ENCODE data around the gene CLEC3B. TPM values are rescaled to one million over a fixed set of nuclear protein-coding genes. Genes with fewer than 3 reads are reported as not detected.

Gene CLEC3B
- total RNA-seq, 2 donors from 2014 or later: 138 to 180 TPM

- Histone ChIP-seq H3K27me3 (no peaks in the 10 kb centered on the region), H3K4me3 (peak overlapping the region; percentile 13 to 41), H3K27ac (peak overlapping the region; percentile 31 to 39), H3K9me3 (no peaks in the 10 kb centered on the region), H3K4me1 (peaks cover 0 to 45% of the 10 kb centered on the region in 2 donors), H3K36me3 (peaks cover 12% of the 10 kb centered on the region)
- TF ChIP-seq CTCF (IDR thresholded peaks at IDR 0.05): peak in 1 of 2 donors; percentile 15
- DNase-seq (ENCODE audit: low spot score): no peak
Measured at GRCh38 chr3:45035441-45036301, 9.6 kb downstream of the CLEC3B start.

- Histone ChIP-seq H3K27me3 (no peaks in the 10 kb centered on the region), H3K4me3 (no peak overlapping the region), H3K36me3 (no peaks in the 10 kb centered on the region), H3K27ac (no peak overlapping the region), H3K9me3 (no peaks in the 10 kb centered on the region), H3K4me1 (peaks cover 0 to 44% of the 10 kb centered on the region in 2 donors)
- DNase-seq (ENCODE audit: low spot score): peak; percentile 97
- TF ChIP-seq CTCF (IDR thresholded peaks at IDR 0.05): peak; percentile 93 to 94
Measured at GRCh38 chr3:45037720-45038455, 11.8 kb downstream of the CLEC3B start.

- no peak overlapping the region for H3K4me3 ChIP-seq
- no peaks in the 10 kb centered on the region for H3K27me3 ChIP-seq
- peaks cover 0 to 6% of the 10 kb centered on the region in 2 donors for H3K4me1 ChIP-seq
- no peak overlapping the region for H3K27ac ChIP-seq
- no peak for DNase-seq (ENCODE audit: low spot score)
- no peaks in the 10 kb centered on the region for H3K9me3 ChIP-seq
- H3K36me3 ChIP-seq: no peaks in the 10 kb centered on the region
- TF ChIP-seq CTCF (IDR thresholded peaks at IDR 0.05): no peak
Measured at GRCh38 chr3:45041666-45042065, 15.6 kb downstream of the CLEC3B start.

- no peaks in the 10 kb centered on the region for H3K36me3 ChIP-seq
- H3K9me3 ChIP-seq: no peaks in the 10 kb centered on the region
- no peak for DNase-seq (ENCODE audit: low spot score)
- H3K27ac ChIP-seq: no peak overlapping the region
- H3K27me3 ChIP-seq: no peaks in the 10 kb centered on the region
- peaks cover 0 to 1% of the 10 kb centered on the region in 2 donors for H3K4me1 ChIP-seq
- no peak for TF ChIP-seq CTCF (IDR thresholded peaks at IDR 0.05)
- H3K4me3 ChIP-seq: no peak overlapping the region
Measured at GRCh38 chr3:45042162-45042561, 16.1 kb downstream of the CLEC3B start.

- H3K27ac ChIP-seq: no peak overlapping the region
Measured at GRCh38 chr3:45043728-45044299, 17.7 kb downstream of the CLEC3B start.

More at GRCh38 chr3:45043728-45044299, 17.7 kb downstream of the CLEC3B start:
- no peaks in the 10 kb centered on the region for H3K27me3 ChIP-seq
- no peak overlapping the region for H3K4me3 ChIP-seq
- no peaks in the 10 kb centered on the region for H3K4me1 ChIP-seq
- no peak for DNase-seq (ENCODE audit: low spot score)
- H3K9me3 ChIP-seq: no peaks in the 10 kb centered on the region
- TF ChIP-seq CTCF (IDR thresholded peaks at IDR 0.05): peak in 1 of 2 donors; percentile 20
- no peaks in the 10 kb centered on the region for H3K36me3 ChIP-seq

Data from right atrium auricular region (tissue), 2 donors.